ENCODE measurements around the gene ANKS3. TPM values are rescaled to one million over a fixed set of nuclear protein-coding genes. Genes with fewer than 3 reads are reported as not detected.

Gene ANKS3
- total and polyA plus RNA-seq, 2 of the 8 experiments (the other 6 are each of a cell fraction or from before 2014, with no cell fraction given) = 15.5 to 23.9 TPM

DNA sequence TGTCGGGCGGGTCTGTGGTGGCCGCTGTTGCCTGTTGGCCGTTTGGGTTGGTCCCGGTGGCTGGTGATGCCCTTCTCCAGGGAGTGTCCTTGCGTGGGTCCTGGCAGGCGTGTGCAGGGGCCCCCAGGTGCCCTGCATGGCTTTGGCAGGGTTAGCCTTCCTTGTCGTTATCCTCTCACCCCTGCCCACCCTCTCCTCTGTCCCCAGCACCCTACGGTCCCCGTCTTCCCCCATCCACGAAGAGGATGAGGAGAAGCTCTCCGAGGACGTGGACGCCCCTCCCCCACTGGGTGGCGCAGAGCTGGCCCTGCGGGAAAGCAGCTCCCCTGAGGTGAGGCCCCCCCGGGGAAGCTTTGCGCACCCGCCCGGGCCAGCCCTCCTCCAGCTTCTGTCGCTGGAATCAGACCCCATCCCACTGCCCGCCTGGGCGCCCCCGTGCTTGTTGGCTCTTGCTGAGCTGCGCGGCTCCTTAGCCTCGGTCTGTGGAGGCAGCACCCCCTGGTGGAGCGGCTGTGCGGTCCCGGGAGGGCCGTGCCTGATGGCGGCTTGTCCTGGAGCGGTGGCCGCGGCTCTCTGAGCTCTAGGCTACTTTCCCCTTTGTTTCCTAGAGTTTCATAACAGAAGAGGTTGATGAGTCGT lies 51.3 kb downstream of the ANKS3 start (continued):
- TF ChIP-seq, protein P1, sequence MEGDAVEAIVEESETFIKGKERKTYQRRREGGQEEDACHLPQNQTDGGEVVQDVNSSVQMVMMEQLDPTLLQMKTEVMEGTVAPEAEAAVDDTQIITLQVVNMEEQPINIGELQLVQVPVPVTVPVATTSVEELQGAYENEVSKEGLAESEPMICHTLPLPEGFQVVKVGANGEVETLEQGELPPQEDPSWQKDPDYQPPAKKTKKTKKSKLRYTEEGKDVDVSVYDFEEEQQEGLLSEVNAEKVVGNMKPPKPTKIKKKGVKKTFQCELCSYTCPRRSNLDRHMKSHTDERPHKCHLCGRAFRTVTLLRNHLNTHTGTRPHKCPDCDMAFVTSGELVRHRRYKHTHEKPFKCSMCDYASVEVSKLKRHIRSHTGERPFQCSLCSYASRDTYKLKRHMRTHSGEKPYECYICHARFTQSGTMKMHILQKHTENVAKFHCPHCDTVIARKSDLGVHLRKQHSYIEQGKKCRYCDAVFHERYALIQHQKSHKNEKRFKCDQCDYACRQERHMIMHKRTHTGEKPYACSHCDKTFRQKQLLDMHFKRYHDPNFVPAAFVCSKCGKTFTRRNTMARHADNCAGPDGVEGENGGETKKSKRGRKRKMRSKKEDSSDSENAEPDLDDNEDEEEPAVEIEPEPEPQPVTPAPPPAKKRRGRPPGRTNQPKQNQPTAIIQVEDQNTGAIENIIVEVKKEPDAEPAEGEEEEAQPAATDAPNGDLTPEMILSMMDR (IDR thresholded peaks at IDR 0.05; ENCODE audit: control extremely low read depth in 1 of 3, insufficient read depth in 1 of 3, low read depth in 1 of 3, low read length in 3 of 3) = peak; percentile 78 to 91 (median 81)
- TF ChIP-seq GABPA (IDR thresholded peaks at IDR 0.05; ENCODE audit: borderline replicate concordance, insufficient read depth, low read length) (0 out of 2 replicates have a peak, but pooled peaks have one; percentile 62), BRCA1 (IDR thresholded peaks at IDR 0.05; ENCODE audit: low read depth, low read length) (no peak)

Data from H1 (cell line).